Measurements from ENCODE around the gene CMSS1.

GRCh38 chr3:99950921-99951320, 133.3 kb downstream of the CMSS1 start:
- TF ChIP-seq CTCF (IDR thresholded peaks at IDR 0.05; ENCODE audit: insufficient read depth, low read length) (no peak), POLR2AphosphoS5 (IDR thresholded peaks at IDR 0.05; ENCODE audit: low read depth) (no peak), SPI1 (IDR thresholded peaks at IDR 0.05; ENCODE audit: borderline replicate concordance, low read depth) (no peak), REST (IDR thresholded peaks at IDR 0.05; ENCODE audit: insufficient replicate concordance, low read depth) (no peak)
